ENCODE data around the gene KCNMA1.

Gene KCNMA1

GRCh38 chr10:77371848-77372799 is 265.5 kb downstream of the KCNMA1 start:
- 78% methylated on average over 7 of the region's 7 CpGs for WGBS
- Histone ChIP-seq H3K4me3 (ENCODE audit: low read length) (no peak overlapping the region), H3K9me3 (ENCODE audit: insufficient read depth, low read depth, low read length) (peaks cover 12% of the 10 kb centered on the region; the same call in 1 of the 2 replicates), H3K27ac (ENCODE audit: low read depth, low read length) (no peak overlapping the region), H3K4me1 (ENCODE audit: insufficient read depth, low read length) (peaks cover 6% of the 10 kb centered on the region; the same call in 1 of the 2 replicates), H3K9ac (ENCODE audit: low read depth, low read length) (no peak overlapping the region), H3K36me3 (ENCODE audit: insufficient read depth, low read length) (no peaks in the 10 kb centered on the region), H3K27me3 (ENCODE audit: insufficient read depth, low read length) (no peaks in the 10 kb centered on the region)

- WGBS = 92% methylated on average over 1 of the region's 1 CpG
- peaks cover 6% of the 10 kb centered on the region; the same call in 1 of the 2 replicates for H3K4me1 ChIP-seq (ENCODE audit: insufficient read depth, low read length)
- H3K9ac ChIP-seq (ENCODE audit: low read depth, low read length) = no peak overlapping the region
- H3K36me3 ChIP-seq (ENCODE audit: insufficient read depth, low read length) = no peaks in the 10 kb centered on the region
- H3K9me3 ChIP-seq (ENCODE audit: insufficient read depth, low read depth, low read length) = peaks cover 12% of the 10 kb centered on the region; the same call in 1 of the 2 replicates
- no peak overlapping the region for H3K27ac ChIP-seq (ENCODE audit: low read depth, low read length)
- no peaks in the 10 kb centered on the region for H3K27me3 ChIP-seq (ENCODE audit: insufficient read depth, low read length)
- H3K4me3 ChIP-seq (ENCODE audit: low read length) = no peak overlapping the region
These were observed 266.2 kb downstream of the KCNMA1 start for GRCh38 chr10:77371421-77371820.

GRCh38 chr10:77368006-77368405 is 269.6 kb downstream of the KCNMA1 start:
- Histone ChIP-seq H3K36me3 (ENCODE audit: insufficient read depth, low read length) (no peaks in the 10 kb centered on the region), H3K27ac (ENCODE audit: low read depth, low read length) (no peak overlapping the region), H3K4me3 (ENCODE audit: low read length) (no peak overlapping the region), H3K9ac (ENCODE audit: low read depth, low read length) (no peak overlapping the region), H3K9me3 (ENCODE audit: insufficient read depth, low read depth, low read length) (peaks cover 12% of the 10 kb centered on the region; the same call in 1 of the 2 replicates), H3K4me1 (ENCODE audit: insufficient read depth, low read length) (peaks cover 6% of the 10 kb centered on the region; the same call in 1 of the 2 replicates), H3K27me3 (ENCODE audit: insufficient read depth, low read length) (no peaks in the 10 kb centered on the region)

GRCh38 chr10:77363210-77363609 is 274.4 kb downstream of the KCNMA1 start:
- no peak overlapping the region for H3K9ac ChIP-seq (ENCODE audit: low read depth, low read length)
- no peaks in the 10 kb centered on the region for H3K4me1 ChIP-seq (ENCODE audit: insufficient read depth, low read length)
- no peak overlapping the region for H3K4me3 ChIP-seq (ENCODE audit: low read length)
- no peaks in the 10 kb centered on the region for H3K27me3 ChIP-seq (ENCODE audit: insufficient read depth, low read length)
- no peak overlapping the region for H3K27ac ChIP-seq (ENCODE audit: low read depth, low read length)
- no peaks in the 10 kb centered on the region for H3K36me3 ChIP-seq (ENCODE audit: insufficient read depth, low read length)
- H3K9me3 ChIP-seq (ENCODE audit: insufficient read depth, low read depth, low read length) = peaks cover 3% of the 10 kb centered on the region; the same call in 1 of the 2 replicates

GRCh38 chr10:77361831-77362230 is 275.8 kb downstream of the KCNMA1 start:
- Histone ChIP-seq H3K9ac (ENCODE audit: low read depth, low read length) (no peak overlapping the region), H3K27me3 (ENCODE audit: insufficient read depth, low read length) (no peaks in the 10 kb centered on the region), H3K36me3 (ENCODE audit: insufficient read depth, low read length) (no peaks in the 10 kb centered on the region), H3K4me1 (ENCODE audit: insufficient read depth, low read length) (no peaks in the 10 kb centered on the region), H3K27ac (ENCODE audit: low read depth, low read length) (no peak overlapping the region), H3K4me3 (ENCODE audit: low read length) (no peak overlapping the region), H3K9me3 (ENCODE audit: insufficient read depth, low read depth, low read length) (no peaks in the 10 kb centered on the region)
- 93% methylated on average over 6 of the region's 6 CpGs for WGBS

GRCh38 chr10:77361426-77361825 is 276.2 kb downstream of the KCNMA1 start:
- no peaks in the 10 kb centered on the region for H3K4me1 ChIP-seq (ENCODE audit: insufficient read depth, low read length)
- H3K27ac ChIP-seq (ENCODE audit: low read depth, low read length) = no peak overlapping the region
- H3K9me3 ChIP-seq (ENCODE audit: insufficient read depth, low read depth, low read length) = no peaks in the 10 kb centered on the region
- H3K4me3 ChIP-seq (ENCODE audit: low read length) = no peak overlapping the region
- WGBS = 95% methylated on average over 9 of the region's 9 CpGs
- no peaks in the 10 kb centered on the region for H3K36me3 ChIP-seq (ENCODE audit: insufficient read depth, low read length)
- no peaks in the 10 kb centered on the region for H3K27me3 ChIP-seq (ENCODE audit: insufficient read depth, low read length)
- H3K9ac ChIP-seq (ENCODE audit: low read depth, low read length) = no peak overlapping the region

DNA sequence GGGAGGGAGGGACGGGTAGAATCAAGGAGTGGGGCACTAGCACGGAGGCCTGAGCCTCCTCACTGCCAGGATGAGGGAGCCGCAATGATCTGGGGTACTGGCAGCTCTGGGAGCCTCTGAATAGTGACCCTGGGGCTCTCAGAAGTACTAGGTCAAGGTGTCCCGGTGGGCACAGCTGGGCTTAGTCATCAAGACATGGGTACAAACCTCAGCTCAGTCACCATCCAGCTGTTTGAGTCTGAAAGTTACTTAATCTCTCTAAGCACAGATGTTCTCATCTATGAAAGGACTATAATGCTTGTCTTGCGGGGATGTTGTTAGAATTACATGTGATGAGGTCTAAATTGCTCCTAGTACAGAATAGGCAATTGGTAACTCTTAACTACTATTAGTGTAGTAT is 276.8 kb downstream of the KCNMA1 start:
- no peaks in the 10 kb centered on the region for H3K36me3 ChIP-seq (ENCODE audit: insufficient read depth, low read length)
- H3K27me3 ChIP-seq (ENCODE audit: insufficient read depth, low read length) = no peaks in the 10 kb centered on the region
- 87% methylated on average over 5 of the region's 5 CpGs for WGBS
- no peak overlapping the region for H3K4me3 ChIP-seq (ENCODE audit: low read length)
- no peaks in the 10 kb centered on the region for H3K9me3 ChIP-seq (ENCODE audit: insufficient read depth, low read depth, low read length)
- no peaks in the 10 kb centered on the region for H3K4me1 ChIP-seq (ENCODE audit: insufficient read depth, low read length)
- H3K27ac ChIP-seq (ENCODE audit: low read depth, low read length) = no peak overlapping the region
- no peak overlapping the region for H3K9ac ChIP-seq (ENCODE audit: low read depth, low read length)

DNA sequence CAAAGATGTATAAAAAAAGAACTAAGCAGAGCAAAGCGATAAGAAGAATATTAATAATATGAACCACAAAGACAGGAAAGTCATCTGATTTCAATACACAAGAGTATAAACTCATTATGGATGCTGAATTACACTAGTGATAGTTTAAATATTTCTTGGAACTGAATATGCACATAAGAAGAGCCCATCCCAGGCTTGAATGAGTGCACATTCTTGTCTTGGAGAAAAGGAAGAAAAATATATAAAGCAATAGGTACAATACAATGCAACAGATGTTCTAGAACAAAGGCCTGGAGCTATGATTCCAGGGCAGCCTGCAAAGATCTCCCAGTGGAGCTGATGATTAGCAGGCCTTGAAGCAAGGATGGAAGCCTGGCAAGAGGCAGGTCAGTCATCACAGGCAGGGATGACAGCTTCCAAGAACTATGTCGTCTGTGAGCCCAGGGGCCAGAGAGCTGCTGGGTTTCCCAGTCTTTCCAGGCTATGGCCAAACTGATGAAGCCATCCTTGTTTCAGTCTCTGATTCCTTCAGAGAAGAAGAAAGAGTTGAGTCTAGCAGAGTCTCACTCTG is 277.6 kb downstream of the KCNMA1 start:
- Histone ChIP-seq H3K27me3 (ENCODE audit: insufficient read depth, low read length) (no peaks in the 10 kb centered on the region), H3K36me3 (ENCODE audit: insufficient read depth, low read length) (no peaks in the 10 kb centered on the region), H3K4me1 (ENCODE audit: insufficient read depth, low read length) (no peaks in the 10 kb centered on the region), H3K27ac (ENCODE audit: low read depth, low read length) (no peak overlapping the region), H3K9me3 (ENCODE audit: insufficient read depth, low read depth, low read length) (no peaks in the 10 kb centered on the region), H3K4me3 (ENCODE audit: low read length) (no peak overlapping the region), H3K9ac (ENCODE audit: low read depth, low read length) (no peak overlapping the region)
- WGBS = 94% methylated on average over 1 of the region's 2 CpGs

DNA sequence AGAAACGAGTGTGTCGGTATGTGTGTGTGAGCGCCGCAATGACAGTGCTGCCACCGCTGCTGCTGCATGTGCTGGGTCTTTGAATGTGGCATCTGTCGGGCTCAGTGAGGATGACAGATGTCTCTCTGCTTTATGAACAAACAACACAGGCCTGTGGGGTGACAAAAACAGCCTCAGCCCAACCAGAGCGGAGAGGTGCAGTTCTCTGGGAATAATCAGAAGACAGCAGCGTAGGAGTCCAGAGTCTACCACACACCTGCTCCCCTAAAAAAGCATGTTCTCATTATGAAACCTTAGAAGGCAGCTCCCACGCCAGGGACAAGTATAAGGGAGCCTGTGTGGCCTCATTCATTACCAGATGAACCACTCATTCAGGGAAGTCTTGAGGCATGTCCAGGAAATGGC is 278.3 kb downstream of the KCNMA1 start:
- H3K27me3 ChIP-seq (ENCODE audit: insufficient read depth, low read length) = no peaks in the 10 kb centered on the region
- H3K4me3 ChIP-seq (ENCODE audit: low read length) = no peak overlapping the region
- no peaks in the 10 kb centered on the region for H3K36me3 ChIP-seq (ENCODE audit: insufficient read depth, low read length)
- no peak overlapping the region for H3K27ac ChIP-seq (ENCODE audit: low read depth, low read length)
- H3K4me1 ChIP-seq (ENCODE audit: insufficient read depth, low read length) = no peaks in the 10 kb centered on the region
- H3K9me3 ChIP-seq (ENCODE audit: insufficient read depth, low read depth, low read length) = no peaks in the 10 kb centered on the region
- 93% methylated on average over 9 of the region's 9 CpGs for WGBS
- no peak overlapping the region for H3K9ac ChIP-seq (ENCODE audit: low read depth, low read length)

- no peaks in the 10 kb centered on the region for H3K27me3 ChIP-seq (ENCODE audit: insufficient read depth, low read length)
- H3K9ac ChIP-seq (ENCODE audit: low read depth, low read length) = no peak overlapping the region
- H3K36me3 ChIP-seq (ENCODE audit: insufficient read depth, low read length) = no peaks in the 10 kb centered on the region
- H3K9me3 ChIP-seq (ENCODE audit: insufficient read depth, low read depth, low read length) = no peaks in the 10 kb centered on the region
- H3K27ac ChIP-seq (ENCODE audit: low read depth, low read length) = no peak overlapping the region
- no peaks in the 10 kb centered on the region for H3K4me1 ChIP-seq (ENCODE audit: insufficient read depth, low read length)
- no peak overlapping the region for H3K4me3 ChIP-seq (ENCODE audit: low read length)
- WGBS = 93% methylated on average over 5 of the region's 5 CpGs
These were observed 279.0 kb downstream of the KCNMA1 start for GRCh38 chr10:77358656-77359055.

DNA sequence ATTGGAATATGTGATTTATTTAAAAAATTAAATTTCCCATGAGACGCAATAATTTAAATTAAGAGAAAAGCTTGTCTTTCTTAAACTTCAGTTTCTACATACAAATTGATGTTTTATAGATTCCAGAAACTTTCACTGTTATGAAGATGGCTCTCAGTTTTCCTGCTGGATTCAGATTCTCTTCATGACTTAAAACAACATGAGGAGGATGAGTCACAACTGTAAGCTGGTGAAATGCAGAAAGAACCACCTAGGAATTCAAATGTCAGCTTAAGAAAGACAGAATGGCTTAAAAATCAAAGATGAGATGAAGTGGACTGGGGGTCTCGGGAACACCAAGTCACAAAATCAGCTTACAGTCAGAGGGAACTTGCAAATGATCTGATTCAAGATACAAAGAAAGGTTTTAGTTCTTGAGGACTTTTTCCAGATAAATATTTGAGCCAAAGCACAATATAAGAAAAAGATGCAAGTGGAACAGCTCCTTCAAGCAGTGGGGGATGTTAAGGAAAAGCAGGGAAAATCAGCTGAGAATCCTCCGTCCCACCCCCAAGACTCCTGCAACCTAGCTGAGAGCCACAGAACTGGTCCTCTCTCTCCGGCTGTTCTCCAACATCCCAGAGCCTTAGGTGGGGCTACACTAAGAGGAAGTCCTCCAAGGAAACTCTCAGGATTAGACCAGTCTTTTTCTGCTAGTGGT is 279.8 kb downstream of the KCNMA1 start:
- H3K27me3 ChIP-seq (ENCODE audit: insufficient read depth, low read length) = no peaks in the 10 kb centered on the region
- H3K4me3 ChIP-seq (ENCODE audit: low read length) = no peak overlapping the region
- WGBS = 93% methylated on average over 3 of the region's 4 CpGs
- H3K9ac ChIP-seq (ENCODE audit: low read depth, low read length) = no peak overlapping the region
- H3K9me3 ChIP-seq (ENCODE audit: insufficient read depth, low read depth, low read length) = no peaks in the 10 kb centered on the region
- no peaks in the 10 kb centered on the region for H3K4me1 ChIP-seq (ENCODE audit: insufficient read depth, low read length)
- no peak overlapping the region for H3K27ac ChIP-seq (ENCODE audit: low read depth, low read length)
- H3K36me3 ChIP-seq (ENCODE audit: insufficient read depth, low read length) = no peaks in the 10 kb centered on the region

All from HUES64 (cell line).